Effector CD8-positive, alpha-beta T cell (primary cell): ENCODE measurements around the gene RSPH10B2.
"Not testable (repeated sequence)": the region's sequence is repeated elsewhere in the genome, so short reads cannot be mapped to it uniquely, and the experiment has no call there.

Experiments
- DNase-seq: peaks from one replicate; lab custom pipeline; 2025; lab: John Stamatoyannopoulos, UW

Gene RSPH10B2

DNA sequence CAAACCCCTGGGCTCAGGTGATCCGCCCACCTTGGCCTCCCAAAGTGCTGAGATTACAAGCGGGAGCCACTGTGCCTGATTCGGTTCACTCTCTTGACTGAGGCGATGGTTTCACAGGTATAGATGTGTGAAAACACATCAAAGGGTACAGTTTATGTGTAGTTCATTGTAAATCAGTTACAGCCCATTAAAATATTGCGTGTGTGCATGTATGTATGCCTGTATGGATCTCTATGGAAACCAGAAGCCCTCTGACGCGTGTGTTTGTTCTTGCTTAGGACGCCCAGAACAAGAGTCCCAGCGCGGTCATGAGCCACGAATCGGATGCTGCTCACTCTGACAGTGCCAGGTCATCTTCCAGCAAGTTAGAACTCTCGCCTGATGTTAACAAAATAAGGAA is 35.5 kb downstream of the RSPH10B2 start:
- not testable (repeated sequence) for DNase-seq

DNA sequence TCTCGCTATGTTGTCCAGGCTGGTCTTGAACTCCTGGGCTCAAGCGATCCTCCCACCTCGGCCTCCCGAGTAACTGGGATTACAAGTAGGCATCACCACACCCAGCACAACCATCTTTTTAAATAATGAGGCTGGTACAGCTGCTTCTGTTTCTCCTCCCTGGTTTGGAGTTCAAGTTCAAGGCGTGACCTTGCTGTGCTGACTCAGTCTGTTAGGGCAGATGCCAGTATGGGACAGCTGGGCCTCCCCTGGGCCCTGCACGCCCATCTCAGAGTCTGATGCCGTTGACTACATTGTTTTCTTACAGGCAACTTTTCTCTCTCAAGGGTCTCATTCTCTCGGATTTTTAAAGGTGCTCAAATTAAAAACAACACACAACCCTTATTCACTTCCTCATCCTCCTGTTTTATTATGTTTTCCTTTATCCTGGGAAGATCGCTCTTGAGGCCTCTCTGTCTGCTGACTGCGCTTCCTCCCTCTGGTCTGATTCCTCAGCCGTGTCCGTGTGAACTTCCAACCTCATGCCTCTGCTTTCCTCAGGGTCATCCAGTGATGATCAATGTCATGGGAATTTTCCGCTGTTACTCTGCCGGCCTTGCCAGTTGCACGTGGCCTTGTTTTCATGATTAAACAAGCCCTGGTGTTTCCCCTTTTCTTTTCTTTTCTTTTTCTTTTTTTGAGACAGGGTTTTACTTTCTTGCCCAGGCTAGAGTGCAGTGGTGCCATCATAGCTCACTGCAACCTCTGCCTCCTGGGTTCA is 38.4 kb downstream of the RSPH10B2 start:
- DNase-seq: not testable (repeated sequence)

DNA sequence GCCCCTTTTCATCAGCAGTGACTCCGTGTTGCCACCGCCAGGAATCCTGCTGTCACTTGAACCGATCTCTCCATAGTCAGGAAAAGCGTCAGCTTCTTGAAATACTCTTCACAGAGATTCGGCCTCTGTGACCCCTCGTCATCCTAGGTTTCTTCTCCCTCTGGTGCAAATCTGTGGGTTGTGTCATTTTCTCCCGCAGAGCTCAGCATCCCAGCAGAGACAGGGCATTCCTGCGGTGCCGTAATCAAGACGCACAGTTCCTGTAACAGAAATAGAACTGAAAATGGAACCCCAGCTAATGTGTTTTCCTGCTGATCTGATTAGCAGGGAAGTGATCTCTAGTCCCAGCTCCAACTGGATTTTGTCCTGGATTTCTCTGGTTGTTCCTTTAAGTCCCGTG is 40.4 kb downstream of the RSPH10B2 start:
- DNase-seq: not testable (repeated sequence)

DNA sequence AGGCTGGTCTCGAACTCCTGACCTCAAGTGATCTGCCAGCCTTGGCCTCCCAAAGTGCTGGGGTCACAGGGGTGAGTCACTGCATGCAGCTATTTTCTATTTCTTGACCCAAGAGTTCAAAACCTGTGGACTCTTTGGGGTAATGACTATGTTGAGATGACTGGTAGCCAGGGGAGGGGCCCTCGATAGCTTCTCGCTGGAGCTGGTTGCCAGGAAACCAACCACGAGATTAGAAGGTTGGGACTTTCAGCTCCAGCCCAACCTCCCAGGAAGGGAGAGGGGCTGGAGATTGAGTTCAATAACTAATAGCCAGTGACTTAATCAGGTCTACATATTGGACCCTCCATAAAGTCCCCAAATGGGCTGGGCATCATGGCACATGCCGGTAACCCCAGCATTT is 43.3 kb downstream of the RSPH10B2 start:
- not testable (repeated sequence) for DNase-seq

DNA sequence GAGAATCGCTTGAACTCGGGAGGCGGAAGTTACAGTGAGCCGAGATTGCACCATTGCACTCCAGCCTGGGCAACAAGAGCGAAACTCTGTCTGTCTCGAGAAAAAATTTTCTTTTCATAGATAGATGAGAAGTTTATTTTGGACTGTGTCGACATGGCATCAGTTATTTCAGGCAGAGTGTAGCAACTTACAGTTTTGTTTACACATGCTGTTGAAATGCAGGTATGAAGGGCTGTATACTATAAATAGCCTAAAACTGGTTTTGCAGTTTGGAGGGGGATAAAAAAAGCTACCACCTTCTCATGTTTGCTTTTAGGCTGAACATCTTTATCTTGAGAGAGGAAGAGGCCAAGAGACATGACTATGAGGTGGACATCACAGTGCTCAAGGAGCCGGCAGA is 44.1 kb downstream of the RSPH10B2 start:
- not testable (repeated sequence) for DNase-seq

DNA sequence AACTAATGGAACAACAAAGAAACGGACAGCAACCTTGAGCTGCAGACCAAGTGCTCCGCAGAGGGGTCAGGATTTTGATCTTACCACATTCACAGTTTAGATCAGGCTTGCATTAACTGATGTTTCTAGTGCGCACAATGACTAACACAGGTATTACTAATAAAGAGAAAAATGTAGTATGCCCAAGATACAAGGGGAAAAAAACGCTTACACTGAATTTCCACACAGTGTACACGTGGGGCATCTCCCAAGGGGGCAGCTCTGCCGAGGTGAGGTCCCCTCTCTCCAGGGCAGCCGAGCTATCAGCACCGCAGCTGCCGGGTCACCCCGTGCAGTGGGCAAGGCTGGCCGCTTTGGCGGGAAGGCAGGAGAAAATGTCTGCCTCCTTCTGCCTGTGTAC is 46.0 kb downstream of the RSPH10B2 start:
- not testable (repeated sequence) for DNase-seq

DNA sequence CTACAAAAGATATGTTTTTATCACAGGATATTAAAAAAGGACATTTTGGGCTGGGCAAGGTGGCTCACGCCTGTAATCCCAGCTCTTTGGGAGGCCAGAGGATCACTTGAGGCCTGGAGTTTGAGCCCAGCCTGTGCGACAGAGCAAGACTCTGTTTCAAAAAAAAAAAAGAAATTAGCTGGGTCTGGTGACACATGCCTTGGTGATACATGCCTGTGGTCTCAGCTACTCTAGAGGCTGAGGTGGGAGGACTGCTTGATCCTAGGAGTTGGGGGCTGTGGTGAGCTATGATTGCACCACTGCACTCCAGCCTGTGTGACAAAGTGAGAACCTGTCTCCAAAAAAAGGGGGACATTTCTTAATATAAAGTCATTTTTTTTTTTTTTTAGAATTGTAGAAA is 46.4 kb downstream of the RSPH10B2 start:
- DNase-seq: not testable (repeated sequence)

DNA sequence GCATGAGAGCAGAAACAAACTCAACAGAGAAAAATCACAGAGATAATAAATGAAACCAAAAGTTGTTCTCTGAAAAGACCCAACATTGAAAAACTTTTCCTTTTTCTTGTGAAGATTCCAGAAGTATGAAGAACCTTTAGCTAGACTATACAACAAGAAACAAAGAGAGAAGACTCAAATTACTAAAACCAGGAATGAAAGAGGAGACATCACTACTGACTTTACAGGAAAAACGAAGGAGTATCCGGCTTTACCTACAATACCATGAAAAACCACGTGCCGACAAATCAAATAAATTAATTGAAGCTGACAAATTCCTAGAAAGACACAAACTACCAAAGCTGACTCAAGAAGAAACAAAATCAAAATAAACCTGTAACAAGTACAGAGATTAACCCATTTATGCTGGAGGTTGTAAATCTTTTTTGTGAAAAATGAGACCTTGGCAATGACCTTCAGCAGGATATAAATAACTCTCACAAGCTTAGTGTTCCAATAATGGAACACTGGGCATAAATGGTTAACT is 53.6 kb downstream of the RSPH10B2 start:
- not testable (repeated sequence) for DNase-seq

DNA sequence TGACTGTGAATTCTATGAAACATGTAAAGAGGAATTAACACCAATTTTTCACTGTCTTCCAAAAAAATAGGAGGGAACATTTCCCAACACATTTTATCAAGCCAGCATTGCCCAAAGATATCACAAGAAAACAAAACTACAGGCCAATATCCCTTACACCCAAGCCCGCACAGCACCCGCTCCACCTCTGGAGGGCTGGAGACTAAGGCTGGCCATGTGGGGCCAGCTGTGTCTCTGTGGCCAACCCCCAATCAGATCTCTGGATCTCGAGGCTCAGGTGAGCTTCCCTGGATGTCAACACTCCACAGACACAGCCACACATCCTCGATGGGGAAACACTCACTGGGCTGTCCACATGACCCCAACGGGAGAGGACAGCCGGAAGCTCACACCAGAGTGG is 54.1 kb downstream of the RSPH10B2 start:
- not testable (repeated sequence) for DNase-seq

DNA sequence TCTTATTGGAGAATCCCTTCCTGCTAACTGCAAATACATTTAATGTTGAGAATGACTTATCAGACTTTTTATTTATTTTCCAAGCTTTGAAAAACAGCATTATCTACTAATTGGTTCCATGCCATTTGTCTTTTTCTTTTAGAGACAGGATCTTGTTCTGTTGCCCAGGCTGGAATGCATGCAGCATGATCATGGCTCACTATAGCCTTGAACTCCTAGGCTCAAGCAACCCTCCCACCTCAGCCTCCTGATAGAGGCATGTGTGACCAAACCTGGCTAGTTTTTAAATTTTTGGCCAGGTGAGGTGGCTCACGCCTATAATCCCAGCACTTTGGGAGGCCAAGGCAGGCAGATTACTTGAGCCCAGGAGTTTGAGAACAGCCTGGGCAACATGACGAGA is 59.1 kb downstream of the RSPH10B2 start:
- not testable (repeated sequence) for DNase-seq

DNA sequence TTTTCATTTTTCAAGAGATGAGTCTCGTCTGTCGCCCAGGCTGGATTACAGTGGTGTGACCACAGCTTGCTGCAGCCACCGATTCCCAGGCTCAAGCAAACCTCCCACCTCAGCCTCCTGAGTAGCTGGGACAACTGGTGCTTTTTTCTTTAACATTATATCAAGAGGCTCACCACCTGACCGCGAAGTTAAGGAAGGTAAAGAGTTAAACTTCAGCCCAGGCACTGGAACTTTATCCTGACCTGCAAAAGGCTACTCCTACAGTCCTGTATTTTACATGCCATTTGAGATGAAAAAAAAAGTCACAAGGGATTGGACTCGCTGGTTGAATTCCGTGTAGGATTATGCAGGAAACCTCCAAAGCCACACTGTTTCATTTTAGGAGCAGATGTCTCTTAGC is 61.6 kb downstream of the RSPH10B2 start:
- DNase-seq: not testable (repeated sequence)

DNA sequence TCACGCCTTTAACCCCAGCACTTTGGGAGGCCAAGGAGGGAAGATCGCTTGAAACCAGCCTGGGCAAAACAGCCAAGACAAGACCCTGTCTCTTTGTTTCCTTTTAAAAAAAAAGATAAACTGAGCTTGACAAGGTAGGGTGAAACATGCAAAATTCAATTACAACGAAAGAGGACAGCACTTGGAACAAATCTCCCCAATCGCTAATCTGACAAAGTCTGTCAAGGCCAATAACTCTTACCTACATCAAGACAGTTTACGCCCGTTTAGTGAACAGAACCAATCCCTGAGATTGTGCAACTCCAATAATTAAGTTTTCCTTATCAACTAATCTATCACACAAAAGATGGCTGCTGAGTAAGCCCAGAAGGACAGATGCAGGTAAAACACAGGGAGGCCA is 67.7 kb downstream of the RSPH10B2 start:
- DNase-seq: not testable (repeated sequence)

DNA sequence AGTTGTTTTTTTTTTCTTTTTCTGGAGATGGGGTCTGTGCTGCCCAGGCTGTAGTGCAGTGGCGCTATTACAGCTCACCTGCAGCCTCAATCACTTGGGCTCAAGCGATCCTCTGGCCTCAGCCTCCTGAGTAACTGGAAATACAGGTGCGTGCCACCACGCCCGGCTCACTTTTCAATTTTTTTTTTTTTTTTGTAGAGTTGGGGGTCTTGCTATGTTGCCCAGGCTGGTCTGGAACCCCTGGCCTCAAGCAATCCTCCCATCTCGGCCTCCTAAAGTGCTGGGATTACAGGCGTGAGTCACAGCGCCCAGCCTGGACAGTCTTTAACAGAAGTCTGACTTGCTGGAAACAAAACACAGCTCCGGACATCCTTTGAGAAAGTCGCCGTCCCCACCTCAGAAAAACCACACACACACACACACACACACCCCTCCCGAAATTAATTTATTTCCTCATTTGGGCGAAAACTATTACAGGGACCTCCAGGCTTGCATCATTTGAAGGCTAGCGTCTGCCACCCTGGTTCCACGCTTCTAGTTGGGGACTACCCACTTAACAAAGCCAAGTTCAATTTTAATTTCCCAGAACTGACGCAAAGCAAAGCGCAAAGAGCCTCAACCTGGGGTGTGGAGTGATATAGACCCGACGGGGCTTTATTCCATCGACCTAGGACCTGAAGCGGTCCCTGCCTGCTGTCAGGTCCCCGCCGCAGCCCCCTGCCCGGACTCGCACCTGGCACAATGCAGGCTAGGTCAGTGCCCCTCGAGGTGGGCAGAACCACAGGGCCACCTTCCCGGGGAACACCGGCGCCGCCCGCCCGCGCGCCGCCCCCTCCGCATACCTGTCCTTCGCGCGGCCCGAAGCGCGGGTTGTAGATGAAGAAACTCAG is 71.6 kb downstream of the RSPH10B2 start:
- DNase-seq: not testable (repeated sequence)

DNA sequence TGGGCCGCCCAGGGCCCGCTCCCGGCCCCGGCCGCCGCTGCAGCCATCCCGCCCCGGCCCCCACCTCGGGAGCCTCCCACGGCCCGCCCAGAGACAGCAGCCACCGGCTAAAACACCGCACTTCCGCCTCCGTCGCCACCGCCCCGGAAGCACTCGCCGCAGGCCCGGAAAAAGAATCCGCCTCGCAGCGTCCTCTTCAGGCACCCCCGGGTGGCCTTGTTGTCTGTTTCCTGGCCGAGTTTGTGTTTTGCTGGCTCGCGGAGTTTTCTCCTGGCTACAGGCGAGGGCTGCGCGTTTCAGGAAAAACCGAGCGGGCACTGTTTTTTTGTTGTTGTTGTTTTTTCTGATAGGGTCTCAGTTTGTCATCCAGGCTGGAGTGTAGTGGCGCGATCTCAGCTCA is 72.2 kb downstream of the RSPH10B2 start, which contains the start of gene CCZ1B:
TSS of gene CCZ1B (minus strand) at position 125 of the 400 bp plus-strand sequence. CDS start at position 47, 78 bp downstream.
- DNase-seq: peak; percentile 67

DNA sequence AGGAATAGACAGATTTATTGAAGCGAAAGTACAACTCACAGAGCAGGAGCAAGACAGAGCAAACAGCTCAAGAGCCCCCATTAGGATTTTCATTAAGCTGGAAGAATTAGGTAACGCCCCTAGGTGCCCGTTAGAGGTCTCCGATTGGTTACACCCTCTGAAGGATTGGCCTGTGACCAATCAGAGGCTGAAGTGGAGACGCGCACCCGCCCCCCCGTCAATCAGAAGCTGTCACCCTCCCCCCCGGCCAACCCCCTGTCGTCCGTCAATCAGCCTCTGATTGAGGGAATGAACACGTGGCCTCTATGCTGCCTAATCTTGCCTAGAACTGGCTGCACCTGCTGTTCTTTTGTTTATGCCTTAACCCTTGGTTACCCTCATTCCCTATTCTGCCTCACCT is 73.3 kb downstream of the RSPH10B2 start:
- not testable (repeated sequence) for DNase-seq

DNA sequence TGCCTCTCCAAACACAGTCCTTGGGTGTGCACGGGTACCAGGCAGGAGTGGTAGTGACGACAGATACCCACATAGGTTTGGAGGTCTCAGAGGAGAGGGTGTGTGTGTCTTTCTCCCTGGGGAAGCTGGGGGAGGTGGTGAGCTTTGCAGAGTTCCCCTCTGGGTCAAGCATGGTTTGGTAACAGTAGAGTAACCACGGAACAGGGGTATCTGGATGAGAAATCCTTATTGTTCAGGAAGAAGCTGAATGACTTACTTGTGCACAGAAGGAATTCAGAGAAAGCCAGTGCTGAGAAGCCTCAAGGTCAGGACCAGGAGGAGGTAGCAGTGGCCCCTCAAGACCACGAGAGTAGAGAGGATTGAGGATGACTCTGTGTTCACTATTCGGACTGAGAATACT is 75.7 kb downstream of the RSPH10B2 start:
- not testable (repeated sequence) for DNase-seq

DNA sequence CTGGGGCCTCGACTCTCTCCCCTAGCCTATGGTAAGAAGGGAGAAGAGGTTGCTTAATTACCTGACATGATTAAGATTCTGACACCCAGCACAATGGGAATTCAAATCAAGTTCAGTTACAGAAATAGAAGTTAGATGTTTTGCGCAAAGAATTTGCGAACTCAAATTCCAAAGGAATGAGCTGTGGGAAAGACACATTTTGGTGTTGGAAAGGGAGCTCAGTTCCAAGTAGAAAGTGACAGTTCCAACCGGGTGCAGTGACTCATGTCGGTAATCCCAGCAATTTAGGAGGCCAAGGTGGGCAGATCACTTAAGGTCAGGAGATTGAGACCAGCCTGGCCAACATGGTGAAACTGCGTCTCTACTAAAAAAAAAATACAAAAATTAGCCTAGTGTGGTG is 76.1 kb downstream of the RSPH10B2 start:
- not testable (repeated sequence) for DNase-seq

DNA sequence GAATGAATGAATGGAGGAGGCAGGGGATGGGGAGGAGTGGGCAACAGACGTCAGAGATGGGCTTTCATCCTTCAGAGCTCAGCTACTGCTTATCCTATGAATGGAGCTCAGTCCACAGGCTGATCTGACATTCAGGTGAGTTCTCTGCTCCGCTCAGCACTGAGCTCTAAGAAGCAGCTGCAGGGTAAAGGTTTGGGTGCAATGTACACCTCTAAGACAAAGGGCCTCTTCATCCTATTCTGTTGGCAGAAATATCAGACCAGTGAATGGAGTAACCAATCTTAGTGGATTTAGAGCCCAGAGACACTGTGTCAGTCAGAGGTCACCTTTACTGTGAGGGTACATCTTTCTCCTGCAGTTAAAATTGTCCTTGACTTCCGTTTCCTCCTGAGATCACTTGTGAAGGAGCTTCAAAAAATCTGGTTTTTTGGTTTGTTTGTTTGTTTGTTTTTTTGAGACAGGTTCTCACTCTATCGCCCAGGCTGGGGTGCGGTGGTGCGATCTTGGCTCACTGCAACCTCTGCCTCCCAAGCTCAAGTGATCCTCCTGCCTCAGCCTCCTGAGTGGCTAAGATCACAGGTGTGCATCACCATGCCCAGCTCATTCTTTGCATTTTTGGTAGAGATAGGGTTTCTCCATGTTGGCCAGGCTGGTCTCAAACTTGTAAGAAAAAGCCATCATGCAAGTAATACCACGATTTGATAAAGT is 77.3 kb downstream of the RSPH10B2 start:
- no peak for DNase-seq

DNA sequence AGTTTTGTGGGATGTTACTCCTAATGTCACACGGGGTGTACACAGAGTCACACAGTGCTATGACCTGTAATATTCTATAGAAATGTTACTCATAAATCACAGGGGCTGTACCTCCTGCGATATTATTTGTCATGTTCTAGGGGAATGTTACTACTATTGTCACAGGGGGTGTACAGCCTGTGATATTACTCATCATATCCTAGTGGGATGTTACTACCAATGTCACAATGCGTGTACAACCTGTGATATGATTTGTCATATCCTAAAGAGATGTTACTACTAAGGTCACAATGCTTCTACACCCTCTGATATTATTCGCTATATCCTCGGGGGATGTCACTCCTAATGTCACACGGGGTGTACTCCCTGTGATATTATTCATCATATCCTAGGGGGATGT is 79.7 kb downstream of the RSPH10B2 start:
- DNase-seq: no peak

DNA sequence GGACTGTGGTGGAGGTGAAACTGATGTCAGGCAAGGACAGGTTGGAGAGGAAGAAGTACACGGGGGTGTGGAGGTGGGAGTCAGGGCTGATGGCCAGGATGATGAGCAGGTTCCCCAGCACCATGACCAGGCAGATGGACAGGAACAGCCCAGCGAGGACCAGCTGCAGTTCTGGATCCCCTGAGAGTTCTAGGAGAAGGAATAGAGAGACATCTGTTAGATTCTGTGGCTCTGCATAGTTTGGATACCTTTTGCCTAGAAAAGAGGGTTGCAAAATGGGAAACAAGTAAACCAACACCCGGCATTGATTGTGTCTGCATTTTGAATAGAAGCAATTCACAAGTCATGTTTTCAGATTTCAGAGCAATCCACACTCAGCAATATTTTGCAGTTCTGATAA is 81.6 kb downstream of the RSPH10B2 start:
- not testable (repeated sequence) for DNase-seq

DNA sequence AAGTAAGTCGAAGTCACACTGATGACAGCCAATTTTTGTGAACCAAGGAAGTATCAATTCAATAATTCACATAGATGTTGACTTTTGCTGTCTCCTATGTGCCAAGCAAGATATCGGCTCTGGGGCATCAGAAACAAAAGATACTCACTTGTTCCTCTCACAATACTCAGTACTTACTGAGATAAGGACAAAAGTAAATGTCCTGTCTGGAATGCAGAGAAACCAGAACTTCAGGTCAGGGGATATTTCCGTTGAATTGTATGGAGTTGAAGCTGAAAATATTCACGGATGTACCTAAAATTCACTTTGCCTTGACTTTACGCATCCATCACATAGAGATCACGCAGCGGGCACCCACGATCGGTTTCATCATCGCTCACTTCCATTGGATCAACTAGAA is 83.2 kb downstream of the RSPH10B2 start:
- not testable (repeated sequence) for DNase-seq
